Panc1 (cell line): ENCODE measurements around the gene MAPT. TPM values are rescaled to one million over a fixed set of nuclear protein-coding genes. Genes with fewer than 3 reads are reported as not detected.

ENCODE experiments used
- ATAC-seq: fragments of 200-7000 bp; cut with Tn5 transposase; 2 replicates; pipeline ENCODE4 v1.9.1; 2020; ENCODE audit warnings: mild to moderate bottlenecking, moderate library complexity
- BruUV-seq: library from RNA; stranded (reverse); fragments of 400-500 nt; replicated peaks from 2 replicates; lab custom pipeline; 2021; lab: Mats Ljungman, UMichigan
- CTCF ChIA-PET: fragments of 300-600 bp; sonication (Branson Sonifier 250); formaldehyde crosslinking; loops from one replicate; lab custom pipeline; 2022; ENCODE audit warnings: antibody characterized with exemption; lab: Charles Lee
- POLR2A ChIA-PET: fragments of 300-600 bp; sonication (Branson Sonifier 250); formaldehyde crosslinking; loops from one replicate; lab custom pipeline; 2022; ENCODE audit warnings: antibody characterized with exemption; lab: Charles Lee
- DNase-seq: peaks from one replicate; pipeline ENCODE4 v3.0.0-alpha.2; 2010; ENCODE audit warnings: low read depth, low spot score
- H3K27ac ChIP-seq: 2 replicates; pipeline ENCODE4 v1.5.1; 2011; ENCODE audit warnings: mild to moderate bottlenecking, low read length, inconsistent platforms
- H3K27me3 ChIP-seq: fragments of 200-500 bp; sonication (Bioruptor generic); 2 replicates; pipeline ENCODE4 v1.6.0; 2014; ENCODE audit warnings: low read length, inconsistent platforms; ENCODE audit not compliant: control insufficient read depth, insufficient read depth
- H3K36me3 ChIP-seq: fragments of 200-500 bp; sonication (Bioruptor generic); 2 replicates; pipeline ENCODE4 v1.5.1; 2014; ENCODE audit warnings: inconsistent platforms, mild to moderate bottlenecking, low read length, moderate library complexity; ENCODE audit not compliant: control insufficient read depth, insufficient read depth
- H3K4me1 ChIP-seq: 2 replicates; pipeline ENCODE4 v1.5.1; 2011; ENCODE audit warnings: inconsistent platforms, mild to moderate bottlenecking, low read length, moderate library complexity; ENCODE audit not compliant: control insufficient read depth, insufficient read depth
- H3K4me3 ChIP-seq, 2 experiments: 2 replicates each; pipeline ENCODE4 v1.5.1; 2011 to 2012; ENCODE audit warnings: low read depth in 2 of 2, low read length in 2 of 2, mild to moderate bottlenecking in 2 of 2, inconsistent platforms in 1 of 2, moderate library complexity in 1 of 2
- H3K9me3 ChIP-seq: fragments of 200-500 bp; sonication (Bioruptor generic); 2 replicates; pipeline ENCODE4 v1.5.1; 2014; ENCODE audit warnings: low read depth, mild to moderate bottlenecking, inconsistent platforms, low read length, moderate library complexity; ENCODE audit not compliant: control insufficient read depth, insufficient read depth
- CTCF ChIP-seq: fragments of 450-650 bp; IDR thresholded peaks from 2 replicates; pipeline ENCODE4 v1.5.1; 2017; ENCODE audit warnings: mild to moderate bottlenecking
- POLR2AphosphoS5 ChIP-seq: IDR thresholded peaks from 2 replicates; pipeline ENCODE4 v1.6.1; 2012; ENCODE audit warnings: mild to moderate bottlenecking, low read depth, low read length, moderate library complexity
- REST ChIP-seq, 2 experiments: IDR thresholded peaks; 2 replicates each; pipeline ENCODE4 v1.6.1; 2011 to 2012; ENCODE audit warnings: low read depth in 2 of 2, control low read depth in 1 of 2, low read length in 1 of 2, mild to moderate bottlenecking in 1 of 2, moderate library complexity in 1 of 2; ENCODE audit not compliant: insufficient read depth in 1 of 2
- SIN3A ChIP-seq: IDR thresholded peaks from 2 replicates; pipeline ENCODE4 v1.6.1; 2012; ENCODE audit warnings: low read depth, mild to moderate bottlenecking, low read length, moderate library complexity, borderline replicate concordance; ENCODE audit not compliant: insufficient read depth
- TCF7L2 ChIP-seq: IDR thresholded peaks from 2 replicates; pipeline ENCODE4 v1.6.1; 2011; ENCODE audit warnings: mild to moderate bottlenecking, low read depth, low read length, inconsistent platforms
- in situ Hi-C: cut with HindIII; loops from 2 replicates; pipeline ENCODE4 v1.10.0; 2016; ENCODE audit warnings: low sequenced_read_pairs, low pct_unique_long_range_greater_than_20kb
- intact Hi-C: fragments of 100-400 bp; cut with micrococcal nuclease; formaldehyde crosslinking; loops from one replicate; pipeline ENCODE4 v1.10.0; 2022; ENCODE audit not compliant: unreplicated experiment
- total RNA-seq: library from RNA; stranded (reverse); gene quantifications from one replicate; pipeline ENCODE4 v1.2.1, GENCODE V29; 2021; ENCODE audit not compliant: unreplicated experiment

The MAPT gene
- total RNA-seq, 1 experiment from 2014 or later: 0.59 TPM

GRCh38 chr17:45961206-45961605 is 66.9 kb downstream of the MAPT start:
- ATAC-seq (no peak), DNase-seq (no peak)
- H3K4me1 ChIP-seq: no peaks in the 10 kb centered on the region
- ChIA-PET POLR2A (no interaction called here), CTCF (interaction anchor here (0.6 kb wide), 1 partner anchor 173 kb away, joined by 4 read pairs; no protein-coding TSS in a partner anchor)
- no peaks in the 10 kb centered on the region for H3K9me3 ChIP-seq
- no peaks in the 10 kb centered on the region for H3K27me3 ChIP-seq
- no TSS peak for BruUV-seq
- no peak overlapping the region for H3K27ac ChIP-seq
- no peak overlapping the region for H3K4me3 ChIP-seq
- in situ Hi-C loops: no loop called here
- TF ChIP-seq REST (IDR thresholded peaks at IDR 0.05; ENCODE audit: insufficient read depth in 1 of 2, low read depth in 2 of 2, low read length in 1 of 2) (no peak), SIN3A (no peak), TCF7L2 (no peak)
- intact Hi-C loops: no loop called here
- H3K36me3 ChIP-seq: no peaks in the 10 kb centered on the region

- TF ChIP-seq CTCF (no peak), POLR2AphosphoS5 (no peak), SIN3A (no peak), REST (IDR thresholded peaks at IDR 0.05; ENCODE audit: insufficient read depth in 1 of 2, low read depth in 2 of 2, low read length in 1 of 2) (no peak)
- POLR2A ChIA-PET: no interaction called here
- H3K36me3 ChIP-seq: no peaks in the 10 kb centered on the region; the same call in 1 of the 2 replicates
Measured at GRCh38 chr17:45962221-45962972, 68.0 kb downstream of the MAPT start.

More at GRCh38 chr17:45962221-45962972, 68.0 kb downstream of the MAPT start:
- intact Hi-C loops (no loop called here), in situ Hi-C loops (no loop called here)
- no TSS peak for BruUV-seq
- no peak for DNase-seq
- H3K4me3 ChIP-seq: no peak overlapping the region
- no peak for ATAC-seq
- no peaks in the 10 kb centered on the region for H3K27me3 ChIP-seq
- H3K27ac ChIP-seq: no peak overlapping the region
- no peaks in the 10 kb centered on the region for H3K4me1 ChIP-seq
- CTCF ChIA-PET: no interaction called here
- no peaks in the 10 kb centered on the region for H3K9me3 ChIP-seq
